Prostate gland (tissue), 2 donors: Measurements from ENCODE around the gene OXCT2.

ENCODE experiments used
- POLR2A ChIP-seq: fragments of 450-650 bp; IDR thresholded peaks from one replicate; pipeline ENCODE4 v1.6.1; 2016; ENCODE audit warnings: antibody characterized with exemption, mild to moderate bottlenecking
- POLR2AphosphoS5 ChIP-seq: sonication (generic); formaldehyde crosslinking; IDR thresholded peaks from one replicate; pipeline ENCODE4 v1.6.1; 2017; ENCODE audit warnings: antibody characterized with exemption
- TF ChIP-seq, protein P1 (sequence below), 4 experiments: fragments of 200-600 bp in 2 of 4; fragments of 450-650 bp in 2 of 4; sonication (generic) in 2 of 4; IDR thresholded peaks; 1 replicate in 3 of 4; 2 replicates in 1 of 4; pipeline ENCODE4 v1.5.1; 2016 to 2019; ENCODE audit warnings: antibody characterized with exemption in 4 of 4, mild to moderate bottlenecking in 2 of 4, moderate library complexity in 2 of 4

DNA sequence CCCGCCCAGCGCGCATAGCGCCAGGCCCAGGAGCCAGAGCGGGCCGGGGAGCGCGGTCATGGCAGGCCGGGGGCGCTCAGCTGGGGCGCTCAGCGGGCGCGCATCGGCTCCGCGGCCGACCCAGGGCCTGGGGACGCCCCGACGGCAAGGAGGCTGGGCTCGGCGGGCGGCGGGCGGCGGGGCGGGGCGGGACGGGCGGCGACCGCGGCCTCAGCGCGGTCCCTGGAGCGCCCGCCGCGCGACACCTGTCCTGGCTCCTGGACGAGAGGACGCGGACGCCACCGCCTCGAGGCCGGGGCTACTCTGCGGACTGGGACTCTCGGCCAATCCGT, 17.2 kb upstream of the OXCT2 start:
- TF ChIP-seq POLR2A (no peak), POLR2AphosphoS5 (no peak)
- TF ChIP-seq, protein P1, sequence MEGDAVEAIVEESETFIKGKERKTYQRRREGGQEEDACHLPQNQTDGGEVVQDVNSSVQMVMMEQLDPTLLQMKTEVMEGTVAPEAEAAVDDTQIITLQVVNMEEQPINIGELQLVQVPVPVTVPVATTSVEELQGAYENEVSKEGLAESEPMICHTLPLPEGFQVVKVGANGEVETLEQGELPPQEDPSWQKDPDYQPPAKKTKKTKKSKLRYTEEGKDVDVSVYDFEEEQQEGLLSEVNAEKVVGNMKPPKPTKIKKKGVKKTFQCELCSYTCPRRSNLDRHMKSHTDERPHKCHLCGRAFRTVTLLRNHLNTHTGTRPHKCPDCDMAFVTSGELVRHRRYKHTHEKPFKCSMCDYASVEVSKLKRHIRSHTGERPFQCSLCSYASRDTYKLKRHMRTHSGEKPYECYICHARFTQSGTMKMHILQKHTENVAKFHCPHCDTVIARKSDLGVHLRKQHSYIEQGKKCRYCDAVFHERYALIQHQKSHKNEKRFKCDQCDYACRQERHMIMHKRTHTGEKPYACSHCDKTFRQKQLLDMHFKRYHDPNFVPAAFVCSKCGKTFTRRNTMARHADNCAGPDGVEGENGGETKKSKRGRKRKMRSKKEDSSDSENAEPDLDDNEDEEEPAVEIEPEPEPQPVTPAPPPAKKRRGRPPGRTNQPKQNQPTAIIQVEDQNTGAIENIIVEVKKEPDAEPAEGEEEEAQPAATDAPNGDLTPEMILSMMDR (IDR thresholded peaks at IDR 0.05) = no peak
